ENCODE measurements around the gene EPHA10. TPM values are rescaled to one million over a fixed set of nuclear protein-coding genes. Genes with fewer than 3 reads are reported as not detected.

EPHA10 gene
- total RNA-seq, 1 donor from 2014 or later, result not detected

DNA sequence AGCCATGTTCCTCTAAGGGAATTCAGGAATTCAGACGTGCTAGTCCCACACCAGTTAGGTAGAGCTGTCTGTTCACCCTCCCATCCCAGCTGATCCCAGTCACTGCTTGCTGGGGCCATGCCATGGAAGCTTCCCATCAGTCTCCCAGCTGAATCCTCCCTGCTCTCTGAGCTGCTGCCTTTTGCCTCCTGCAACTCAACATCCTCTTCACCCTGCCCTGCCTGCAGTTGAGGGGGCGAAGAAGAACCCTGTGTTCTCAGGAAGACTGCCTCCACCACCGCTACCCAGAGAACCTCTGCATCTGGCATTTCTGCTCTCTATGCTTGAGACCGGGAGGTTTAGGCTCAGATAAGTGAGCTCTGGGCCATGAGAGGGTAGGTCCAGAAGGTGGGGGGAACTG lies 56.4 kb downstream of the EPHA10 start:
- H3K4me3 ChIP-seq (ENCODE audit: insufficient read depth, low read depth, low read length), result no peak overlapping the region
- H3K36me3 Mint-ChIP-seq (ENCODE audit: low read depth, unreplicated experiment), result peaks cover 5% of the 10 kb centered on the region
- H3K4me3 Mint-ChIP-seq (ENCODE audit: unreplicated experiment), result no peak overlapping the region
- FAIRE-seq (no peak), DNase-seq (ENCODE audit: low read depth) (no peak)
- peaks cover 3% of the 10 kb centered on the region for H3K27me3 Mint-ChIP-seq (ENCODE audit: low read depth, unreplicated experiment)
- no peaks in the 10 kb centered on the region for H3K9me3 Mint-ChIP-seq (ENCODE audit: unreplicated experiment)
- TF ChIP-seq, protein P1, sequence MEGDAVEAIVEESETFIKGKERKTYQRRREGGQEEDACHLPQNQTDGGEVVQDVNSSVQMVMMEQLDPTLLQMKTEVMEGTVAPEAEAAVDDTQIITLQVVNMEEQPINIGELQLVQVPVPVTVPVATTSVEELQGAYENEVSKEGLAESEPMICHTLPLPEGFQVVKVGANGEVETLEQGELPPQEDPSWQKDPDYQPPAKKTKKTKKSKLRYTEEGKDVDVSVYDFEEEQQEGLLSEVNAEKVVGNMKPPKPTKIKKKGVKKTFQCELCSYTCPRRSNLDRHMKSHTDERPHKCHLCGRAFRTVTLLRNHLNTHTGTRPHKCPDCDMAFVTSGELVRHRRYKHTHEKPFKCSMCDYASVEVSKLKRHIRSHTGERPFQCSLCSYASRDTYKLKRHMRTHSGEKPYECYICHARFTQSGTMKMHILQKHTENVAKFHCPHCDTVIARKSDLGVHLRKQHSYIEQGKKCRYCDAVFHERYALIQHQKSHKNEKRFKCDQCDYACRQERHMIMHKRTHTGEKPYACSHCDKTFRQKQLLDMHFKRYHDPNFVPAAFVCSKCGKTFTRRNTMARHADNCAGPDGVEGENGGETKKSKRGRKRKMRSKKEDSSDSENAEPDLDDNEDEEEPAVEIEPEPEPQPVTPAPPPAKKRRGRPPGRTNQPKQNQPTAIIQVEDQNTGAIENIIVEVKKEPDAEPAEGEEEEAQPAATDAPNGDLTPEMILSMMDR (IDR thresholded peaks at IDR 0.05; ENCODE audit: insufficient read depth, low read depth, low read length), result no peak
- no peak for TF ChIP-seq EZH2 (IDR thresholded peaks at IDR 0.05; ENCODE audit: insufficient read depth, low read length)
- no peaks in the 10 kb centered on the region for H3K4me1 ChIP-seq (ENCODE audit: insufficient read depth, low read length)
- peaks cover 5% of the 10 kb centered on the region for H3K4me1 Mint-ChIP-seq (ENCODE audit: low read depth, unreplicated experiment)
- no peak overlapping the region for H2AFZ ChIP-seq (ENCODE audit: low read depth, low read length)
- no peaks in the 10 kb centered on the region for H4K20me1 ChIP-seq (ENCODE audit: insufficient read depth, low read length)
- no peaks in the 10 kb centered on the region for H3K79me2 ChIP-seq (ENCODE audit: insufficient read depth, low read length)
- peaks cover 30% of the 10 kb centered on the region for H3K36me3 ChIP-seq (ENCODE audit: insufficient read depth, low read length)
- no peaks in the 10 kb centered on the region for H3K27me3 ChIP-seq (ENCODE audit: insufficient read depth, low read length)
- H3K4me2 ChIP-seq (ENCODE audit: low read length), result no peak overlapping the region
- H3K9me3 ChIP-seq (ENCODE audit: insufficient read depth, low read depth, low read length), result no peaks in the 10 kb centered on the region
- no peak overlapping the region for H3K9ac ChIP-seq (ENCODE audit: low read length)
- no peak overlapping the region for H3K27ac ChIP-seq (ENCODE audit: low read depth, low read length)
- H3K27ac Mint-ChIP-seq (ENCODE audit: unreplicated experiment), result no peak overlapping the region

GRCh38 chr1:37705399-37705798 lies 59.5 kb downstream of the EPHA10 start:
- FAIRE-seq (no peak), DNase-seq (ENCODE audit: low read depth) (no peak)
- Histone ChIP-seq H3K36me3 (ENCODE audit: insufficient read depth, low read length) (peaks cover 43% of the 10 kb centered on the region), H3K4me1 (ENCODE audit: insufficient read depth, low read length) (no peaks in the 10 kb centered on the region), H3K27ac (ENCODE audit: low read depth, low read length) (no peak overlapping the region), H3K79me2 (ENCODE audit: insufficient read depth, low read length) (no peaks in the 10 kb centered on the region), H3K9ac (ENCODE audit: low read length) (no peak overlapping the region), H3K4me2 (ENCODE audit: low read length) (no peak overlapping the region), H3K9me3 (ENCODE audit: insufficient read depth, low read depth, low read length) (no peaks in the 10 kb centered on the region), H3K27me3 (ENCODE audit: insufficient read depth, low read length) (no peaks in the 10 kb centered on the region), H3K4me3 (ENCODE audit: insufficient read depth, low read depth, low read length) (no peak overlapping the region), H2AFZ (ENCODE audit: low read depth, low read length) (no peak overlapping the region), H4K20me1 (ENCODE audit: insufficient read depth, low read length) (peaks cover 3% of the 10 kb centered on the region)
- Mint-ChIP-seq H3K27me3 (ENCODE audit: low read depth, unreplicated experiment) (no peaks in the 10 kb centered on the region), H3K4me1 (ENCODE audit: low read depth, unreplicated experiment) (peaks cover 10% of the 10 kb centered on the region), H3K9me3 (ENCODE audit: unreplicated experiment) (no peaks in the 10 kb centered on the region), H3K27ac (ENCODE audit: unreplicated experiment) (peak overlapping the region; percentile 53), H3K4me3 (ENCODE audit: unreplicated experiment) (no peak overlapping the region), H3K36me3 (ENCODE audit: low read depth, unreplicated experiment) (peaks cover 5% of the 10 kb centered on the region)
- TF ChIP-seq EZH2 (IDR thresholded peaks at IDR 0.05; ENCODE audit: insufficient read depth, low read length), result no peak
- TF ChIP-seq, protein P1 (IDR thresholded peaks at IDR 0.05; ENCODE audit: insufficient read depth, low read depth, low read length), result no peak

GRCh38 chr1:37704966-37705365 lies 60.0 kb downstream of the EPHA10 start:
- peaks cover 5% of the 10 kb centered on the region for H3K36me3 Mint-ChIP-seq (ENCODE audit: low read depth, unreplicated experiment)
- TF ChIP-seq, protein P1 (IDR thresholded peaks at IDR 0.05; ENCODE audit: insufficient read depth, low read depth, low read length), result no peak
- TF ChIP-seq EZH2 (IDR thresholded peaks at IDR 0.05; ENCODE audit: insufficient read depth, low read length), result no peak
- Histone ChIP-seq H3K36me3 (ENCODE audit: insufficient read depth, low read length) (peaks cover 47% of the 10 kb centered on the region), H3K79me2 (ENCODE audit: insufficient read depth, low read length) (no peaks in the 10 kb centered on the region), H3K4me1 (ENCODE audit: insufficient read depth, low read length) (no peaks in the 10 kb centered on the region), H3K27ac (ENCODE audit: low read depth, low read length) (no peak overlapping the region), H3K27me3 (ENCODE audit: insufficient read depth, low read length) (no peaks in the 10 kb centered on the region), H3K9ac (ENCODE audit: low read length) (no peak overlapping the region), H3K4me2 (ENCODE audit: low read length) (no peak overlapping the region), H3K4me3 (ENCODE audit: insufficient read depth, low read depth, low read length) (no peak overlapping the region), H3K9me3 (ENCODE audit: insufficient read depth, low read depth, low read length) (no peaks in the 10 kb centered on the region), H2AFZ (ENCODE audit: low read depth, low read length) (no peak overlapping the region), H4K20me1 (ENCODE audit: insufficient read depth, low read length) (peaks cover 4% of the 10 kb centered on the region)
- DNase-seq (ENCODE audit: low read depth) (no peak), FAIRE-seq (no peak)
- H3K4me1 Mint-ChIP-seq (ENCODE audit: low read depth, unreplicated experiment), result peaks cover 10% of the 10 kb centered on the region
- H3K27ac Mint-ChIP-seq (ENCODE audit: unreplicated experiment), result peak overlapping the region; percentile 53
- H3K9me3 Mint-ChIP-seq (ENCODE audit: unreplicated experiment), result no peaks in the 10 kb centered on the region
- H3K4me3 Mint-ChIP-seq (ENCODE audit: unreplicated experiment), result no peak overlapping the region
- H3K27me3 Mint-ChIP-seq (ENCODE audit: low read depth, unreplicated experiment), result no peaks in the 10 kb centered on the region
